ENCODE results near the gene OCRL. TPM values are rescaled to one million over a fixed set of nuclear protein-coding genes. Genes with fewer than 3 reads are reported as not detected.

The OCRL gene
- total RNA-seq, 1 donor from 2014 or later, result 24.2 TPM

- DNase-seq (ENCODE audit: low spot score), result no peak
- Mint-ChIP-seq H3K4me1 (ENCODE audit: unreplicated experiment) (peaks cover 18% of the 10 kb centered on the region), H3K9me3 (ENCODE audit: unreplicated experiment) (no peaks in the 10 kb centered on the region), H3K4me3 (ENCODE audit: unreplicated experiment) (no peak overlapping the region), H3K27ac (ENCODE audit: unreplicated experiment) (no peak overlapping the region), H3K36me3 (ENCODE audit: low read depth, unreplicated experiment) (peaks cover 3% of the 10 kb centered on the region), H3K27me3 (ENCODE audit: unreplicated experiment) (peaks cover 6% of the 10 kb centered on the region)
- no peak for TF ChIP-seq CTCF (IDR thresholded peaks at IDR 0.05; ENCODE audit: unreplicated experiment)
These were observed 101.9 kb downstream of the OCRL start for GRCh38 chrX:129641941-129642340.

Other genes starting within 250 kb of the OCRL start
- gene SMARCA1, start 16.8 kb upstream of the OCRL start, total RNA-seq (ENCODE audit: unreplicated experiment), result 61.1 TPM
- 3.5 TPM for gene APLN, start 114.7 kb downstream of the OCRL start, total RNA-seq (ENCODE audit: unreplicated experiment)
- gene XPNPEP2, start 198.7 kb downstream of the OCRL start, total RNA-seq (ENCODE audit: unreplicated experiment), result 1.7 TPM
- not detected for gene SASH3, start 239.7 kb downstream of the OCRL start, total RNA-seq (ENCODE audit: unreplicated experiment)

Data from endothelial cell (in vitro differentiated cells).